HL-60 (cell line): Measurements from ENCODE around the gene JUP.

Experiments
- CTCF ChIP-seq: IDR thresholded peaks from one replicate; pipeline ENCODE4 v1.5.1; 2011; ENCODE audit warnings: low read length, control low read depth, inconsistent platforms; ENCODE audit not compliant: insufficient read depth
- GABPA ChIP-seq: IDR thresholded peaks from 2 replicates; pipeline ENCODE4 v1.6.1; 2012; ENCODE audit warnings: low read depth
- POLR2AphosphoS5 ChIP-seq: IDR thresholded peaks from 2 replicates; pipeline ENCODE4 v1.6.1; 2012; ENCODE audit warnings: low read depth
- REST ChIP-seq: IDR thresholded peaks from 2 replicates; pipeline ENCODE4 v1.6.1; 2012; ENCODE audit warnings: low read depth; ENCODE audit not compliant: insufficient replicate concordance

GRCh38 chr17:41803049-41804020 is 16.8 kb upstream of the JUP start:
- TF ChIP-seq CTCF = no peak
- TF ChIP-seq REST = no peak
- no peak for TF ChIP-seq POLR2AphosphoS5
- no peak for TF ChIP-seq GABPA
